IPS-15b (cell line): Measurements from ENCODE around the gene UNC5B.

ENCODE experiments used
- H3K27me3 ChIP-seq: one replicate; pipeline ENCODE4 v1.6.1; 2013; ENCODE audit warnings: low read length; ENCODE audit not compliant: control insufficient read depth, insufficient read depth
- H3K36me3 ChIP-seq: one replicate; pipeline ENCODE4 v1.6.1; 2013; ENCODE audit warnings: low read length; ENCODE audit not compliant: control insufficient read depth, insufficient read depth
- H3K4me1 ChIP-seq: one replicate; pipeline ENCODE4 v1.6.1; 2013; ENCODE audit warnings: mild to moderate bottlenecking, low read length; ENCODE audit not compliant: control insufficient read depth, insufficient read depth
- H3K4me3 ChIP-seq: one replicate; pipeline ENCODE4 v1.5.1; 2013; ENCODE audit warnings: low read depth, low read length
- H3K9ac ChIP-seq: one replicate; pipeline ENCODE4 v1.6.1; 2013; ENCODE audit warnings: low read depth, mild to moderate bottlenecking, low read length
- H3K9me3 ChIP-seq: one replicate; pipeline ENCODE4 v1.6.1; 2013; ENCODE audit warnings: mild to moderate bottlenecking, low read length; ENCODE audit not compliant: control insufficient read depth, insufficient read depth

The UNC5B gene

DNA sequence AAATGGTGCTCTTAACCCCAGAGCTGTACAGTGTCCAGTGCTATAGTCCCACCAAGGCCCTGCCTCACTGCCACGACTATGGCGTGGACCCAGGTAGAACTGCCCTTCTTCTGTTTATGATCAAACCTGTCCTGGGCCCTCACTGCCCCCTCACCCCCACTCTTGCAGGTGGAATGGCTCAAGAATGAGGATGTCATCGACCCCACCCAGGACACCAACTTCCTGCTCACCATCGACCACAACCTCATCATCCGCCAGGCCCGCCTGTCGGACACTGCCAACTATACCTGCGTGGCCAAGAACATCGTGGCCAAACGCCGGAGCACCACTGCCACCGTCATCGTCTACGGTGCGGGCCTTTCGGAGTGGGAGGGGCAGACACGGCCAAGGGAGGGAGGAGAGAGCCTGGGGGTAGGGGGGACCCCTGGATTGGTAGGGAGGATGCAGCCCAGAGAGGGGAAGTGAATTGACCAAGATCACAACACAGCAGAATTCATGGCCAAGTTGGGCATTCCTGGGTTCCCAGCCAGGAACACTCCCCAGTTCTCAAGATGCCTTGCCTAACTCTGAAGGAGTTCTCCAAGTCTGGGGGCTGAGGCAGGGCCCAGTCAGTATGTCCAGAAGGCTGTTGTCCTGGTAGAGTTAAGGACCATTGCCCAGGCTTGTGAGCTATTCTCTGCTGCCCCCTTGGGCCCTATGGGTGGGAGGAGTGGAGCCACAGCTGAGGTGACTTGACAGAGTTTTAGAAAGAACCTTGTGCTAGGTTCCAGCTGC is 74.3 kb downstream of the UNC5B start:
- no peaks in the 10 kb centered on the region for H3K4me1 ChIP-seq
- H3K36me3 ChIP-seq = peaks cover 47% of the 10 kb centered on the region
- H3K4me3 ChIP-seq = no peak overlapping the region

DNA sequence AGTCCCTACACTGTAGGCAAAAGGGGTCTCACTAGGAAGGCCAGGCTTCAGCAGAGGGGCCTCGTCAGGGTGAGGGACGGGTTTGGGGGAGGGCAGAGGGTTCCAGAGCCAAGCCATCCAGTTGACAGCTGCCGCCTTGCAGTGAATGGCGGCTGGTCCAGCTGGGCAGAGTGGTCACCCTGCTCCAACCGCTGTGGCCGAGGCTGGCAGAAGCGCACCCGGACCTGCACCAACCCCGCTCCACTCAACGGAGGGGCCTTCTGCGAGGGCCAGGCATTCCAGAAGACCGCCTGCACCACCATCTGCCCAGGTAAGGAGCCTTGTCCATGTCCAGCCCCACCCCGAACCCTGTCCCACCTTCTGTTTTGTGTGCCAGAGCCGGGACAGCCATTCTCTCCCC is 75.1 kb downstream of the UNC5B start:
- Histone ChIP-seq H3K27me3 (no peaks in the 10 kb centered on the region), H3K36me3 (peaks cover 50% of the 10 kb centered on the region), H3K9ac (no peak overlapping the region), H3K4me3 (no peak overlapping the region), H3K9me3 (no peaks in the 10 kb centered on the region), H3K4me1 (no peaks in the 10 kb centered on the region)

More for the DNA sequence above, 74.3 kb downstream of the UNC5B start:
- no peak overlapping the region for H3K9ac ChIP-seq
- H3K9me3 ChIP-seq = no peaks in the 10 kb centered on the region
- H3K27me3 ChIP-seq = no peaks in the 10 kb centered on the region

DNA sequence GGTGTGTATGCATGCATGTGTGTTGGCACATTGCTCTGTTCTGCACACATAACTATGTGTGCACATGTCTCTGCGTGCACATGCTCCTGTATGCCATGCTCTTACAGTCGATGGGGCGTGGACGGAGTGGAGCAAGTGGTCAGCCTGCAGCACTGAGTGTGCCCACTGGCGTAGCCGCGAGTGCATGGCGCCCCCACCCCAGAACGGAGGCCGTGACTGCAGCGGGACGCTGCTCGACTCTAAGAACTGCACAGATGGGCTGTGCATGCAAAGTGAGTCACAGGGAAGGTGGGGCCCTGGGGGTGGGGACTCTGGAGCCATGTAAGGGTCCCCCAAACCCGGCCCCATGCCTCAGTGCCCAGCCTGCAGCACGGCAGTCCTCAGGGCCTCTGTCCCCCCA is 76.1 kb downstream of the UNC5B start:
- H3K27me3 ChIP-seq = no peaks in the 10 kb centered on the region
- no peaks in the 10 kb centered on the region for H3K4me1 ChIP-seq

DNA sequence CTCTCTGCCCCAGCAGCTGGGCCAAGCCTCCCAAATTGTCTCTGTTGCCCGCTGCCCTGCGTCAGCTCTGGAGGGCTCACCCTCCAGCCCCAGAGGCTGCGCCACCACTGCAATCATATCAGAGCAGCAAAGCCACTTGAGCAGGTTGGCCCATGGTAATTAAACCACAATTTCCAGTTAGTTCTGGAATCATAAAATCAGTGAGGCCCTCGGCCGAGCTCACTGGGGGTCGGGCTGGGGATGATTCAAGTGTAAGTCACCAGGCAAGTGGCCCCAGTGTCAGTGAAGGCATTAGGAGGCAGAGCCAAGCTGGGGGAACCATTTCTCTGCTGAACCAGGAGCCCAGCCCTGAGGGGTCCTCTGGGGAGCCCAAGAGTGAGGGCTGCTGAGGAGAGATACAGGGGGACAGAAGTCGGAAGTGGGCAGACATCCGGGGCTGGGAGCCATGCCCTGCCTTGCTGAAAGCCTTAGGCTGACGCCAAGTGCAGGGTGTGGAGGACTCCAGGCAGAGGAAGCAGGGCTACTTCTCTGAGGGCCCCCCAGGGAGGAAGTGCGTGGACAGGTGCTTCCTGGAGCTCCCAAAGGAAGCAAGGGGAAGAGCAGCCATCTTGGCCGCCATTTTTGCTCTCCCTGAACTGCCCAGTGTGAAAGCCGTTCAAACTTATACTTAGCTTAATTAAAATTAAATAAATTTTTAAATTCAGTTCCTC is 77.2 kb downstream of the UNC5B start:
- H3K9ac ChIP-seq = no peak overlapping the region
- no peaks in the 10 kb centered on the region for H3K9me3 ChIP-seq
- H3K36me3 ChIP-seq = peaks cover 63% of the 10 kb centered on the region
- no peaks in the 10 kb centered on the region for H3K27me3 ChIP-seq
- no peaks in the 10 kb centered on the region for H3K4me1 ChIP-seq
- H3K4me3 ChIP-seq = no peak overlapping the region

More for the DNA sequence above, 76.1 kb downstream of the UNC5B start:
- Histone ChIP-seq H3K4me3 (no peak overlapping the region), H3K36me3 (peaks cover 56% of the 10 kb centered on the region), H3K9ac (no peak overlapping the region), H3K9me3 (no peaks in the 10 kb centered on the region)

DNA sequence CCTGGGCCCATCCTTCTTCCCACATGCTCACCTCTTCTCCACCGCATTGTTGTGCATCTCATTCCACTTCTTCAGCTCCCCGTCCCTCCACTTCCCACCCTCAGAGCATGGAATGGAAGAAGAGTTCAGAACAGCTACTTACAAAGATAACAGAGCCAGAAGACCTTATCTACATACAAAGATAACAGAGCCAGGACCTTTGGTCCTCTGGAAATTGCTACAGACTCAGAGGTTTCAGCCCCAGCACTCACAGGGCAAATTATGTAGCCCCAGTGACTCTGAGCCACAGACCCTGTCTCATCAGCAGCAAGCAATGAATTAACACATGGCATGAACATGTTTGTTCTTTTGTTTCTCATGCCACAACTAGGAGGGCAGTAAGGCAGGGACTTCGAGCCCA is 78.0 kb downstream of the UNC5B start:
- Histone ChIP-seq H3K36me3 (peaks cover 69% of the 10 kb centered on the region), H3K9ac (no peak overlapping the region), H3K4me1 (no peaks in the 10 kb centered on the region), H3K27me3 (no peaks in the 10 kb centered on the region), H3K4me3 (no peak overlapping the region), H3K9me3 (no peaks in the 10 kb centered on the region)

DNA sequence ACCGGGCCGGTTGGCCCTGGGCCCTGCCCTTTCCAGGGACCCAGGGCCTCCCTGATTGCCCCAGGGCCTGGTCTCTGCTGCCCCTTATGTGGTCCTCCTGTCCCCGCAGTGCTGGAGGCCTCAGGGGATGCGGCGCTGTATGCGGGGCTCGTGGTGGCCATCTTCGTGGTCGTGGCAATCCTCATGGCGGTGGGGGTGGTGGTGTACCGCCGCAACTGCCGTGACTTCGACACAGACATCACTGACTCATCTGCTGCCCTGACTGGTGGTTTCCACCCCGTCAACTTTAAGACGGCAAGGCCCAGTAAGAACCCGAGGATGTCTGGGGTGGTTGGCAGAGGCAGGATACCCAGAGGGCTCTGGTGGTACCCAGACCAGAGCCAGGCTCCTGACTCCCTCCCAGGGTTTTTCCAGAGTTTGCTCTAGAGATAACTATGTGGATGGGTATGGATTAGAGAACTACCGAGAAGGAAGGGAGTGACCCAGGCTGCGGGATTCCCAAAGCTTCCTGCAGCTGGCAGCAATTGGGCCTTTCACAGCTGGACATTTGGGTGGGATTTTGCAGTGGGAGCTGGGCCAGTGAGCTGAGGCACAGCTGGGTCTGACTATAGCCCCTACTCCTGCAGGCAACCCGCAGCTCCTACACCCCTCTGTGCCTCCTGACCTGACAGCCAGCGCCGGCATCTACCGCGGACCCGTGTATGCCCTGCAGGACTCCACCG is 78.6 kb downstream of the UNC5B start:
- H3K4me1 ChIP-seq = no peaks in the 10 kb centered on the region
- peaks cover 74% of the 10 kb centered on the region for H3K36me3 ChIP-seq
- no peak overlapping the region for H3K9ac ChIP-seq
- no peaks in the 10 kb centered on the region for H3K9me3 ChIP-seq
- H3K27me3 ChIP-seq = no peaks in the 10 kb centered on the region
- no peak overlapping the region for H3K4me3 ChIP-seq

DNA sequence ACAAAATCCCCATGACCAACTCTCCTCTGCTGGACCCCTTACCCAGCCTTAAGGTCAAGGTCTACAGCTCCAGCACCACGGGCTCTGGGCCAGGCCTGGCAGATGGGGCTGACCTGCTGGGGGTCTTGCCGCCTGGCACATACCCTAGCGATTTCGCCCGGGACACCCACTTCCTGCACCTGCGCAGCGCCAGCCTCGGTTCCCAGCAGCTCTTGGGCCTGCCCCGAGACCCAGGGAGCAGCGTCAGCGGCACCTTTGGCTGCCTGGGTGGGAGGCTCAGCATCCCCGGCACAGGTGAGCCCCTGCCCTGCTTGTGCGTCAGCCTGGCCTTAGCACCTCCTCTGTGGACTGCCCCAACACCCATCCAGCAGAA is 79.1 kb downstream of the UNC5B start:
- peaks cover 79% of the 10 kb centered on the region for H3K36me3 ChIP-seq
- no peak overlapping the region for H3K9ac ChIP-seq
- no peaks in the 10 kb centered on the region for H3K4me1 ChIP-seq
- H3K9me3 ChIP-seq = no peaks in the 10 kb centered on the region
- no peak overlapping the region for H3K4me3 ChIP-seq
- no peaks in the 10 kb centered on the region for H3K27me3 ChIP-seq

DNA sequence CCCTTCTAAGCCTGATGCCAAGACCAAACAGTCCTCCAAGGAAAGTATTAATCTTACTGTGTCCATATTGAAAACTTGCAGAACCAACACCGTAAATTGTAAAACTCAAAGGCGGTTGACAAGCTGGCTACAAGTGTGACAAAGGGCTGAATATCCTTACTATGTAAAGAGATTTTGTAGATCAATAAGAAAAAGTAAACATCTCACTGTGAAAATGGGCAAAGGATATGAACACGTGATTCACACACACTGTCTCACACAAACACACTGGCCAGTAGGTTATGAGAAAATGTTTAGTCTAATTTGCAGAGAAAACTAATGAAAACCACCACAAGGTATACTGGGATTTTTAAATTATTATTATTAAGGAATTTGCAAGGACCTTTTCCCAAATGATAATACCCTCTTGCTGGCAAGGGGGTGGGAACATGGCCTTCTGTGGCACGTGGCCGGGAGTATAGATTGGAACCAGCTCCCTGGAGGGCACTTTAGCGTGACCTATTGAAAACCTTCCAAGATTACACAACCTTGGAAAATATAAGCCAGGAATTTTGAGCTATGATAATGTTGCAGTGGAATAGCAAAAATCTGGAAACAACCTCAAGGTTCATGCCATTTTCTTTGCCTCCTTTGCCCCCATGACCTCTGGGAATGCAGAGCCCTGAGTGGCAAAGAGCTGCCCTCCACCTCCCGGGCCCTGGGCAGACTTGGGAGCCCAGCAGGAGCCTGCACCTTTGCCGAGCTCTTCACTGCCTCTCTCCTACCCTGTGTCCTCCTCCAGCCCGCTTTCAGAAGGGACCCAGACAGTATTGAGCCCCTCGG is 80.5 kb downstream of the UNC5B start:
- H3K36me3 ChIP-seq = peaks cover 78% of the 10 kb centered on the region
- no peaks in the 10 kb centered on the region for H3K9me3 ChIP-seq
- H3K4me1 ChIP-seq = no peaks in the 10 kb centered on the region
- no peak overlapping the region for H3K9ac ChIP-seq
- H3K4me3 ChIP-seq = no peak overlapping the region
- H3K27me3 ChIP-seq = no peaks in the 10 kb centered on the region

DNA sequence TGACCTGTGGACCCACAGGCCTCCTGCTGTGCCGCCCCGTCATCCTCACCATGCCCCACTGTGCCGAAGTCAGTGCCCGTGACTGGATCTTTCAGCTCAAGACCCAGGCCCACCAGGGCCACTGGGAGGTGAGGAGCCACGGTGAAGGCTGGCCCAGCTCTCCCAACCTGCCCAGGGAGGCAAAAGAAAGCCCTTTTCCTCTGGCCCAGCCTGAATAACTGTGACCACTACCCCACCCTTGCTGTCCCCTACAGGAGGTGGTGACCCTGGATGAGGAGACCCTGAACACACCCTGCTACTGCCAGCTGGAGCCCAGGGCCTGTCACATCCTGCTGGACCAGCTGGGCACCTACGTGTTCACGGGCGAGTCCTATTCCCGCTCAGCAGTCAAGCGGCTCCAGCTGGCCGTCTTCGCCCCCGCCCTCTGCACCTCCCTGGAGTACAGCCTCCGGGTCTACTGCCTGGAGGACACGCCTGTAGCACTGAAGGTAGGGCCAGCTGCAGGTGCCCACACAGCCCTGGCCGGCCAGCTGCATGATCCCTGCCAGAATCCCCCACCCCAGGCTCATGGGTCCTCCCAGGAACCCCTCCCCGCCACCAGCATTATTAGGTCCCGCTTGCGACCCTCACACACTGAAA is 81.2 kb downstream of the UNC5B start:
- H3K27me3 ChIP-seq = no peaks in the 10 kb centered on the region
- H3K9ac ChIP-seq = no peak overlapping the region
- H3K9me3 ChIP-seq = no peaks in the 10 kb centered on the region
- no peak overlapping the region for H3K4me3 ChIP-seq
- H3K36me3 ChIP-seq = peaks cover 75% of the 10 kb centered on the region
- no peaks in the 10 kb centered on the region for H3K4me1 ChIP-seq

DNA sequence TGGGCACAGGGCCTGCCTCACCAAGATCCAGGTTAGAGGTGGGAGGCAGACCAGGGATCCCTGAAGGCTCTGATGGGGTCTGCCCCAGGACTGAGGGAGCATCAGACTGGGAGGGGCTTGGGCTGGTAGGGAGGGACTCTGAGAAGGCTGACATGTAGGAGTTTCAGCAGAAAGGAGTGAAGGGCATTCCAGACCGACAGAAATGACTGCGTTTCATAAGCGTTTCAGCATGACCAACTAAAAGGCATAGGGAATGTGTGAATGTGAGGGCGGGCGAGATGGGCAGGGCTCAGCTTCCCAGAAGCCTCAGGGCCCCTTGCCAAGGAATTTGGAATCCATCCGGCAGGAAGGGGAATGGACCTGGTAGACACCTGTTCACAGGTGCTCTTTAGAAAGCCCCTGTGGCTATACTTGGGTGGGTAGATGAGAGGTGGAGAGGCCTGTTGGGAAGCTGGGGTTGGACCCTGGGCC is 81.8 kb downstream of the UNC5B start:
- H3K9me3 ChIP-seq = no peaks in the 10 kb centered on the region
- H3K4me3 ChIP-seq = no peak overlapping the region
- no peaks in the 10 kb centered on the region for H3K27me3 ChIP-seq
- H3K36me3 ChIP-seq = peaks cover 75% of the 10 kb centered on the region
- no peak overlapping the region for H3K9ac ChIP-seq
- no peaks in the 10 kb centered on the region for H3K4me1 ChIP-seq

DNA sequence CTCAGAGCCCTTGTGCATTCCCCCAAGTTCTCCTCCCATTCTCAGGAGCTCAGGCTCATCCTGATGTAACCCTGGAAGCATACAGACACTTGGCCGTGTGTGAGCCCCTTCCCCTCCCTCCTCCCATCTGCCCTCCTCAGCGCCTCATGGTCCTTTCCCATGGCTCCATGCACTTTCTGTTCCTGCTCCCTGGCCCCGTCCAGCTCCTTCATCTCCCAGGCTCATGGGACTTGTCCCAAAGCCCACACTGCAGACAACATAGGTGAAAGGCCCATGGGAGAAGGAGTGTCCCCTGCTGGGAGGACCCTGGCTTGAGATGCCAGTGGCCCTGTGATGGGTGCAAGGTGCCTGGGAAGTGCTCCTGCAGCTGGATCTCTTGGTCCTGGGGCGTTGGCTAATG is 82.5 kb downstream of the UNC5B start:
- H3K4me1 ChIP-seq = no peaks in the 10 kb centered on the region
- H3K9ac ChIP-seq = no peak overlapping the region
- H3K27me3 ChIP-seq = no peaks in the 10 kb centered on the region
- H3K4me3 ChIP-seq = no peak overlapping the region
- H3K36me3 ChIP-seq = peaks cover 71% of the 10 kb centered on the region
- H3K9me3 ChIP-seq = no peaks in the 10 kb centered on the region
